GM23338 (cell line): Measurements from ENCODE around the gene GNAI3.

Experiments
- CREB1 ChIP-seq: fragments of 250-450 bp; sonication (Bioruptor Pico); IDR thresholded peaks from 2 replicates; pipeline ENCODE4 v1.5.0; 2020; ENCODE audit warnings: low read depth, mild to moderate bottlenecking, moderate library complexity
- CTCF ChIP-seq, 2 experiments: fragments of 200-600 bp in 1 of 2; sonication (generic) in 1 of 2; conservative IDR thresholded peaks; 2 replicates each; pipeline versions ENCODE4 v1.5.1 to v1.6.1; 2016 to 2017; ENCODE audit warnings: antibody characterized with exemption in 2 of 2, low read depth in 2 of 2, mild to moderate bottlenecking in 2 of 2, moderate library complexity in 1 of 2
- ETS1 ChIP-seq: IDR thresholded peaks from 2 replicates; pipeline ENCODE4 v1.6.1; 2016; ENCODE audit warnings: antibody characterized with exemption
- EZH2 ChIP-seq: fragments of 200-600 bp; sonication (generic); IDR thresholded peaks from one replicate; pipeline ENCODE4 v1.8.0; 2017; ENCODE audit warnings: antibody characterized with exemption, mild to moderate bottlenecking, low read depth; ENCODE audit not compliant: unreplicated experiment
- EZH2phosphoT487 ChIP-seq: fragments of 200-600 bp; sonication (generic); IDR thresholded peaks from one replicate; pipeline ENCODE4 v1.8.1; 2018; ENCODE audit warnings: antibody characterized with exemption; ENCODE audit not compliant: unreplicated experiment
- JUNB ChIP-seq: IDR thresholded peaks from one replicate; pipeline ENCODE4 v1.6.1; 2016; ENCODE audit warnings: antibody characterized with exemption; ENCODE audit not compliant: unreplicated experiment
- POLR2AphosphoS5 ChIP-seq: IDR thresholded peaks from 2 replicates; pipeline ENCODE4 v1.6.1; 2016; ENCODE audit warnings: antibody characterized with exemption, low read depth
- REST ChIP-seq: IDR thresholded peaks from one replicate; pipeline ENCODE4 v1.6.1; 2018; ENCODE audit warnings: antibody characterized with exemption; ENCODE audit not compliant: unreplicated experiment
- STAT1 ChIP-seq: IDR thresholded peaks from one replicate; pipeline ENCODE4 v1.6.1; 2016; ENCODE audit warnings: antibody characterized with exemption; ENCODE audit not compliant: unreplicated experiment
- ZNF331 ChIP-seq: fragments of 250-450 bp; sonication (Bioruptor Pico); IDR thresholded peaks from 2 replicates; pipeline ENCODE4 v1.5.0; 2020; ENCODE audit warnings: low read depth, mild to moderate bottlenecking, moderate library complexity

GRCh38 chr1:109502364-109502851 lies 46.0 kb upstream of the GNAI3 start:
- TF ChIP-seq JUNB = no peak
- no peak for TF ChIP-seq CTCF (conservative IDR thresholded peaks at IDR 0.05; ENCODE audit: low read depth in 2 of 2)
- TF ChIP-seq EZH2 = no peak
- no peak for TF ChIP-seq POLR2AphosphoS5
- TF ChIP-seq REST = no peak
- no peak for TF ChIP-seq STAT1
- no peak for TF ChIP-seq EZH2phosphoT487
- TF ChIP-seq ZNF331 (CRISPR knock-in tag) = no peak
- TF ChIP-seq ETS1 = no peak
- no peak for TF ChIP-seq CREB1 (CRISPR knock-in tag)
